GM10847 (cell line): ENCODE measurements around the gene CDV3.

Source experiments
- POLR2A ChIP-seq: IDR thresholded peaks from 2 replicates; pipeline ENCODE4 v1.6.1; 2011; ENCODE audit not compliant: insufficient read length; ENCODE audit errors: extremely low read depth

The CDV3 gene

GRCh38 chr3:133633439-133633838, 60.0 kb downstream of the CDV3 start:
- TF ChIP-seq POLR2A = no peak
